ENCODE data around the gene C1orf210.

Gene C1orf210

DNA sequence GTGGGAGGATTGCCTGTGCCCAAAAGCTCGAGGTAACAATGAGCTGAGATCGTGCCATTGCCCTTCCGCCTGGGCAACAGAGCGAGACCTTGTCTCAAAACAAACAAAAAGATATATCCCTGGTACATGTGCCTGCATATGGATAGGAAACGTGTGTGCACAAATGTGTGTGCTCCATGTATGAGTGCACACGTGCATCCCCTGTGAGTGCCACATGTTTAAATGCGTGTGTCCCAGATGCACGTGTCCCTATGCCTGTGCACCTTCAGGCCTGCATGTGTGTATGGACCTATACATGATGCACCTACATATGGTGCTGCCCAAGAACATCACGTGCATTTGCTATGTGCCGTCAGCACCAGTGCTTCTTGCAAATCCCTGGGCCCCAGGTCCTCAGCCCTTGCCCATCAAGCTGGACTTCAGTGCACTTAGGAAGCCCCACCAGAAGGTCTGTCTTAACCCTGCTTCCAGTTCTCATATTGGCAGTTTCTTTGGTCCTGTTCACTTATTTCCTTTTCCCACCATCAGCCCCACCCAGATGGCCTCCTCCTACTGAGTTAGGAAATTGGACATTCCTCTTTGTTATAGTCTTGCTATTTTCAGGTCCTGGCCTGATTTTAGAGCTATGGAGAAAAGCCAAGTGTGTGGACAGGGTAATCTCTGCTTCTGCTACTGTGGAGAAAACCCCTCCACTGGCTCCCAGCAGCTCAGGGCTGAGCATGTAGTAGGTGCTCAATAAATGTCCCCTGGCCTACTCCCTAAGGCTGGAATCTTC is 30.8 kb upstream of the C1orf210 start:
- Mint-ChIP-seq H3K9me3 (no peaks in the 10 kb centered on the region), H3K36me3 (no peaks in the 10 kb centered on the region), H3K4me3 (no peak overlapping the region), H3K27ac (no peak overlapping the region), H3K4me1 (peaks cover 7% of the 10 kb centered on the region)
- ATAC-seq, result no peak
- no peak for DNase-seq (ENCODE audit: low spot score in 2 of 2)

- DNase-seq (ENCODE audit: low spot score in 2 of 2) (no peak), ATAC-seq (no peak)
- Mint-ChIP-seq H3K4me1 (peaks cover 7% of the 10 kb centered on the region), H3K36me3 (no peaks in the 10 kb centered on the region), H3K27ac (no peak overlapping the region), H3K4me3 (no peak overlapping the region), H3K9me3 (no peaks in the 10 kb centered on the region)
Observed at GRCh38 chr1:43315481-43315880, 30.1 kb upstream of the C1orf210 start.

DNA sequence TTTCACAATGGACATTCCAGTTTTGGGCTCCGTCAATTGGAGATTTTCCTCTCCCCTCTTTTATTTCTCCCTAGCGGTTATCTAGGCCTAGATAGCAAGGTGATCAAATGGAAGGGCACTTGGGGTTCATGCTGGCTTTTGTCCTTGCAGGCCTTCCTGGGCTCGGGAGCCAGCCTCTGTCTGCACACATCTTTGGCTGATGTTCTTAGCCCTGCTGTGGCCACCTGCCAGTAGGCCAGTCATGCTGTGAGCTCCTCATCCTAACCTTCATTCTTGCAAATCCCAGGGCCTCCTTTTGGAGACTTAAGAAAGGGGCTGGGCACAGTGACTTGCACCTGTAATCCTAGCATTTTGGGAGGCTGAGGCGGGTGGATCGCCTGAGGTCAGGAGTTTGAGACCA is 28.9 kb upstream of the C1orf210 start:
- H3K4me3 Mint-ChIP-seq, result no peak overlapping the region
- H3K36me3 Mint-ChIP-seq, result no peaks in the 10 kb centered on the region
- DNase-seq (ENCODE audit: low spot score in 2 of 2), result no peak
- peaks cover 7% of the 10 kb centered on the region for H3K4me1 Mint-ChIP-seq
- no peak for ATAC-seq
- no peaks in the 10 kb centered on the region for H3K9me3 Mint-ChIP-seq
- H3K27ac Mint-ChIP-seq, result no peak overlapping the region

DNA sequence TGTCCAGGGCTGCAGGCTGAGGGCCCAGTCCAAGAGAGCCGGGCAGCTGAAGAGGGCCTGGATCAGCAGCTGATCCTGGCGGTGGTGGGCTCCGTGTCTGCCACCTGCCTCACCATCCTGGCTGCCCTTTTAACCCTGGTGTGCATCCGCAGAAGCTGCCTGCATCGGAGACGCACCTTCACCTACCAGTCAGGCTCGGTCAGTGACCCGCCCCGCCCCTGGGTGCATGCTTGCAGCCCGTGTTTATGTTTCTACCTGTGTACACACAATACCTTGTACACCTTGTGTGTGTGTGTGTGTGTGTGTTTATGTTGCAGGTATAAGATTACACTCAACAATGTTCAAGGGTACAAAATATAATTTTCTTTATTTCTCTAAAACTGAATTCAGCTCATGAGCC is 28.4 kb upstream of the C1orf210 start:
- Mint-ChIP-seq H3K27ac (no peak overlapping the region), H3K4me1 (peaks cover 7% of the 10 kb centered on the region), H3K36me3 (no peaks in the 10 kb centered on the region), H3K4me3 (no peak overlapping the region), H3K9me3 (no peaks in the 10 kb centered on the region)
- no peak for DNase-seq (ENCODE audit: low spot score in 2 of 2)
- no peak for ATAC-seq

GRCh38 chr1:43312663-43313515 is 27.5 kb upstream of the C1orf210 start:
- Mint-ChIP-seq H3K27ac (no peak overlapping the region), H3K36me3 (no peaks in the 10 kb centered on the region), H3K4me3 (no peak overlapping the region), H3K4me1 (peaks cover 3% of the 10 kb centered on the region), H3K9me3 (no peaks in the 10 kb centered on the region)
- DNase-seq (ENCODE audit: low spot score in 2 of 2) (no peak), ATAC-seq (no peak)

DNA sequence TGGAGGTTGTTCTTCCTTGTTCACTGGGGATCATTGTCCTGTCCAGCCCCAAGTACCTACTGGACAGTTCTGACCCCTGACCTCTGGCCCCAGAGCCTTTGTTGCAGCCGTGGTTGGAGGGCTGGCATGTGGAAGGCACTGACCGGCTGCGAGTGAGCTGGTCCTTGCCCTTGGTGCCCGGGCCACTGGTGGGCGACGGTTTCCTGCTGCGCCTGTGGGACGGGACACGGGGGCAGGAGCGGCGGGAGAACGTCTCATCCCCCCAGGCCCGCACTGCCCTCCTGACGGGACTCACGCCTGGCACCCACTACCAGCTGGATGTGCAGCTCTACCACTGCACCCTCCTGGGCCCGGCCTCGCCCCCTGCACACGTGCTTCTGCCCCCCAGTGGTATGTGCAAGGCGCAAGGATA is 26.8 kb upstream of the C1orf210 start:
- no peaks in the 10 kb centered on the region for H3K9me3 Mint-ChIP-seq

GRCh38 chr1:43311521-43311920 is 26.1 kb upstream of the C1orf210 start:
- ATAC-seq (no peak), DNase-seq (ENCODE audit: low spot score in 2 of 2) (no peak)
- H3K27ac Mint-ChIP-seq, result no peak overlapping the region
- H3K9me3 Mint-ChIP-seq, result no peaks in the 10 kb centered on the region
- no peaks in the 10 kb centered on the region for H3K36me3 Mint-ChIP-seq
- no peak overlapping the region for H3K4me3 Mint-ChIP-seq
- no peaks in the 10 kb centered on the region for H3K4me1 Mint-ChIP-seq

More for the DNA sequence above, 26.8 kb upstream of the C1orf210 start:
- Mint-ChIP-seq H3K4me1 (no peaks in the 10 kb centered on the region), H3K4me3 (no peak overlapping the region), H3K27ac (no peak overlapping the region), H3K36me3 (no peaks in the 10 kb centered on the region)
- no peak for DNase-seq (ENCODE audit: low spot score in 2 of 2)
- ATAC-seq, result no peak

DNA sequence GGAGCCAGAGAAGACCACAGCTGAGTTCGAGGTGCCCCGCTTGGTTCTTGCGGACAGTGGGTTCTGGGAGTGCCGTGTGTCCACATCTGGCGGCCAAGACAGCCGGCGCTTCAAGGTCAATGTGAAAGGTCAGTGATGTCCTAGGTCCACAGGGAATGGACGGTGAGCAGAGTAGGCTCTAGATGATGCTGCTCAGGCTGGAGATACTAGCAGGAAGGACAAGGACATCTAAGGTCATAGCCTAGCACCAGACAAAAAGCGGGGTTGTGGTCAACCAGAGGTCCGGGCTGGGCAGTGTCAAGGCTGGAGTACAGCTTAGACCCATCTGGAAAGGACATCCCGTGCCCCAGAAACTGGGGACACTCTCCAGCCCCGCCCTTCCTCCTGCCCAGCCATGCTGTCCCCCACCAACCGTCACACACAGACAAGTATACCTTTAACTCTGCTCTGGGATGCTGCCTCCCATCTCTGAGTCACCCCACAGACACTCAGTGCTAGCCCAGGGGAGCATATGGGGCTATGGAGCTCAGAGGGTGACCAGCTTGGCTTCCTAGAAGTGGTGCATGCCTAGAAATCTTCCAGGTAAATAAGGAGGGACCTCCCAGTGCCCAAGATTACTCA is 24.1 kb upstream of the C1orf210 start:
- Mint-ChIP-seq H3K4me3 (no peak overlapping the region), H3K36me3 (no peaks in the 10 kb centered on the region), H3K9me3 (no peaks in the 10 kb centered on the region), H3K4me1 (no peaks in the 10 kb centered on the region), H3K27ac (peak overlapping the region; percentile 7)
- no peak for DNase-seq (ENCODE audit: low spot score in 2 of 2)
- ATAC-seq, result no peak

GRCh38 chr1:43308635-43309404 is 23.4 kb upstream of the C1orf210 start:
- H3K4me1 Mint-ChIP-seq, result no peaks in the 10 kb centered on the region
- H3K4me3 Mint-ChIP-seq, result no peak overlapping the region
- ATAC-seq (no peak), DNase-seq (ENCODE audit: low spot score in 2 of 2) (no peak)
- no peaks in the 10 kb centered on the region for H3K9me3 Mint-ChIP-seq
- H3K36me3 Mint-ChIP-seq, result no peaks in the 10 kb centered on the region
- no peak overlapping the region for H3K27ac Mint-ChIP-seq

DNA sequence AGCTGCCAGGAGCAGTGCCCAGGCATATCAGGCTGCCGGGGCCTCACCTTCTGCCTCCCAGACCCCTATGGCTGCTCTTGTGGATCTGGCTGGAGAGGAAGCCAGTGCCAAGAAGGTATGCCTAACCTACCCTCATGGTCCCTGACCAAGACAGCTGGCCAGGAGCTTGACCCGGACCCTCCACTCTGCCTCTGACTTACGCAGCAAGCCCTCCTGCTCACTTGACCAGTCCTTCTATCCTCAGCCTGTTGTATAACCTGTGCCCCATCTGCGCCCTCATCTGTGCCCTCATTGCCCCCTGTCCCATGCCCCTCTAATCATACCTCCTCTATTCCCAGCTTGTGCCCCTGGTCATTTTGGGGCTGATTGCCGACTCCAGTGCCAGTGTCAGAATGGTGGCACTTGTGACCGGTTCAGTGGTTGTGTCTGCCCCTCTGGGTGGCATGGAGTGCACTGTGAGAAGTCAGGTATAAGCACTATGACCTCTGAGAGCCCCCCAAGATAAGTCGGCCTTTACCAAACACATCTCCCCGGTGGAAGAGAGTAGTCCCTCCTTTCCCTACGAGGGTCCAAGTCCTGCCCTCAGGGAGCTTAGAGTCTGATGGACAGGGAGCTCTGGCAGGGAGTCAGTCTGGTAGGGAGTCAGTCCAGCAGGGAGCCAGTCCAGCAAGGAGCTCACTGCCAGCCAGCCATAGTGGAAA is 22.2 kb upstream of the C1orf210 start:
- H3K4me1 Mint-ChIP-seq, result no peaks in the 10 kb centered on the region
- ATAC-seq (no peak), DNase-seq (ENCODE audit: low spot score in 2 of 2) (no peak)
- no peaks in the 10 kb centered on the region for H3K9me3 Mint-ChIP-seq
- H3K27ac Mint-ChIP-seq, result peak overlapping the region; percentile 43
- H3K36me3 Mint-ChIP-seq, result no peaks in the 10 kb centered on the region
- no peak overlapping the region for H3K4me3 Mint-ChIP-seq

DNA sequence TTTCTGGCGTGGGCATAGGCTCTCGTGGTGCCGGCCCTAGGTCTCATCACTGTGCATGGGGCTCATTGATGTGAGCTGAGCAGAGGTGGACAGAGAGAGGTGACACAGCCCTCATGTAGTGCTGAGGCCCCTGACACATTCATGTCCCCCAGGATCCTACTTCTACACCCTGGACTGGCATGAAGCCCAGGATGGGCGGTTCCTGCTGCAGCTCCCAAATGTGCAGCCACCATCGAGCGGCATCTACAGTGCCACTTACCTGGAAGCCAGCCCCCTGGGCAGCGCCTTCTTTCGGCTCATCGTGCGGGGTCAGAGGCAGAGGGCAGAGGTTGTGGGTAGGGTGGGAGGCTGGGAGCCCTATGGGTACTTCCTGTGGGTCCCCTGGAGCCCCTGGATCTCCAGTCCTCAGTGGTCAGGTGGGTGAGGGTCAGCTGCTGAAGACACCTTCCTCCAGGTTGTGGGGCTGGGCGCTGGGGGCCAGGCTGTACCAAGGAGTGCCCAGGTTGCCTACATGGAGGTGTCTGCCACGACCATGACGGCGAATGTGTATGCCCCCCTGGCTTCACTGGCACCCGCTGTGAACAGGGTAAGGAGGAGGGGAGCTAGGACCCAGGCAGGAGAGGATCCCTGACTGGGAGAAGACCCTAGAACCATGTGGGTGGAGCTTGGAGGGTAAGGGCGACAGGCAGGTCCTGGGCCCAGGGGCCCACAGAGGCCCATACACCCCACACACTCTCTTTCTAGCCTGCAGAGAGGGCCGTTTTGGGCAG is 21.5 kb upstream of the C1orf210 start:
- Mint-ChIP-seq H3K27ac (no peak overlapping the region), H3K9me3 (no peaks in the 10 kb centered on the region), H3K4me3 (no peak overlapping the region), H3K36me3 (no peaks in the 10 kb centered on the region), H3K4me1 (no peaks in the 10 kb centered on the region)
- DNase-seq (ENCODE audit: low spot score in 2 of 2) (no peak), ATAC-seq (no peak)

DNA sequence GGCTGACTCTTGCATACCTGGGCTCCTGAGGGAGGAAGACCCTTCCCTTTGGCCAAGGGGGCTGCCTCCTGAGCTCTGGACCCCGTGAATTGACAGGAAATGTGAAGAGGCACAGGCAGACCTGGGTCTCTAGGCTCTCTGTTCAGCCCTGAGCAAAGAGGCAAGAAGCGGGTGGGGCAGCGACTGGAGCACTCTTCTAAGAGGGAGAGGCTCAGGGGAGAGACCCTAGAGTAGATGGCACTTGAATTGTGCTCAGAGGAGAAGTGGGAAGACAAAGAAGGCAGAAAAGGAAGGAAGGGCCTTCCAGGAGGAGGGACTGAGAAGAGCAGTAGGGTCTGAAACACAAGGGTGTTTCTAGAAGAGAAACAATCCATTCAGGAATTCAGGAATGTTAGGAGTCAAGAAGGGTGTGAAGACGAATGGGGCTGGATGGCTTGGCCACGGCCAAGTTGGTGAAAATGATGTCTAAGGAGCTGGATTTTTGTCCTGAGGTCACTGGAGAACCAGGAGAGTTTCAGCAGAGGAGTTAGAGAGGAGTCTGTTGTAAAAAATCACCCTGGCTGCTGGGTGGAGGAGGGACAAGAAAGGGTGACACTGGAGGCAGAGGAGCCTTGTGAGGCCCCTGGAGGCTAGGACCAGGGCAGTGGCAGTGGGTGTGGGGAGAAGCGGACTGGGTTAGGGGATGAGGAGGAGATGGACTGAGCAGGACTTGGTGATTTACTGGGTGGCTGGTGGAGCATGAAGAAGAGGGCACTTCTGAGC is 20.7 kb upstream of the C1orf210 start:
- DNase-seq (ENCODE audit: low spot score in 2 of 2), result no peak
- Mint-ChIP-seq H3K4me3 (no peak overlapping the region), H3K9me3 (no peaks in the 10 kb centered on the region), H3K27ac (peak overlapping the region; percentile 10), H3K4me1 (no peaks in the 10 kb centered on the region), H3K36me3 (no peaks in the 10 kb centered on the region)
- no peak for ATAC-seq

DNA sequence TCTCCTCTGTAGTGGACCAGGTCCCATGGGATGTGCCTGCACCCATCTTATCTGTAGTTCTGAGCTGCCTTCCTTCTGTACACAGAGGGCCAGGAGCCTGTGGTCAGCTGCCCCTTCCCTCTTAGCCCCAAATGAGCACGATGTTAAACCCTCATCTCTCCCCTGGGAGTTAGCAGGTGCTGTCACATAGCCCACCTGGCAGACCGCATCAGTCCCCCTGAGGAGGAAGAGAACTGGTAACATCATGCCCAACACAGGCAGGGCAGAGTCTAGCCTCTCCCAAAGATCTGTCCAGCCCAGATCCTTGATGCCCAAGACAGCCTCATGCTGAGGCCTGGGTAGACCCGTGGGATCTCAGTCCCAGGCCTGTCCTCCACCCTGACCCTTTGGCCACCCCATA is 20.1 kb upstream of the C1orf210 start:
- Mint-ChIP-seq H3K36me3 (no peaks in the 10 kb centered on the region), H3K4me1 (no peaks in the 10 kb centered on the region), H3K27ac (no peak overlapping the region), H3K4me3 (no peak overlapping the region), H3K9me3 (no peaks in the 10 kb centered on the region)
- DNase-seq (ENCODE audit: low spot score in 2 of 2), result no peak
- ATAC-seq, result no peak

Data from stimulated activated effector memory CD8-positive, alpha-beta T cell treated with anti-CD3 and anti-CD28 coated beads, Interleukin-12 subunit alpha, Interleukin-12 subunit beta, amount 100 ng/mL, for 72 hours (primary cell).